GM04503 (cell line): Measurements from ENCODE around the gene CCSER1.
"Not testable (repeated sequence)": the region's sequence is repeated elsewhere in the genome, so short reads cannot be mapped to it uniquely, and the experiment has no call there.

Experiments
- DNase-seq: peaks from one replicate; pipeline ENCODE4 v3.0.0-alpha.2; 2012; ENCODE audit warnings: low read depth

Gene CCSER1

GRCh38 chr4:90715242-90715641 lies 588.0 kb downstream of the CCSER1 start:
- DNase-seq: no peak

GRCh38 chr4:90718931-90719330 lies 591.7 kb downstream of the CCSER1 start:
- DNase-seq: no peak

GRCh38 chr4:90727938-90728337 lies 600.7 kb downstream of the CCSER1 start:
- DNase-seq: no peak

GRCh38 chr4:90730752-90731151 lies 603.6 kb downstream of the CCSER1 start:
- no peak for DNase-seq

- no peak for DNase-seq
Observed at GRCh38 chr4:90733211-90733610, 606.0 kb downstream of the CCSER1 start.

- no peak for DNase-seq
Observed at GRCh38 chr4:90745176-90745575, 618.0 kb downstream of the CCSER1 start.

- DNase-seq: no peak
Observed at GRCh38 chr4:90753068-90753467, 625.9 kb downstream of the CCSER1 start.

- DNase-seq: no peak
Observed at GRCh38 chr4:90757534-90758060, 630.4 kb downstream of the CCSER1 start.

- no peak for DNase-seq
Observed at GRCh38 chr4:90760059-90760458, 632.9 kb downstream of the CCSER1 start.

- no peak for DNase-seq
Observed at GRCh38 chr4:90766837-90767236, 639.6 kb downstream of the CCSER1 start.

- no peak for DNase-seq
Observed at GRCh38 chr4:90769251-90769650, 642.1 kb downstream of the CCSER1 start.

- no peak for DNase-seq
Observed at GRCh38 chr4:90780193-90780592, 653.0 kb downstream of the CCSER1 start.

- no peak for DNase-seq
Observed at GRCh38 chr4:90786602-90787001, 659.4 kb downstream of the CCSER1 start.

- no peak for DNase-seq
Observed at GRCh38 chr4:90792696-90793095, 665.5 kb downstream of the CCSER1 start.

GRCh38 chr4:90798948-90799347 lies 671.8 kb downstream of the CCSER1 start:
- no peak for DNase-seq

- no peak for DNase-seq
Observed at GRCh38 chr4:90799895-90800294, 672.7 kb downstream of the CCSER1 start.

GRCh38 chr4:90815569-90815968 lies 688.4 kb downstream of the CCSER1 start:
- DNase-seq: no peak

GRCh38 chr4:90816754-90817153 lies 689.6 kb downstream of the CCSER1 start:
- no peak for DNase-seq

GRCh38 chr4:90824266-90825150 lies 697.3 kb downstream of the CCSER1 start:
- no peak for DNase-seq

- no peak for DNase-seq
Observed at GRCh38 chr4:90825849-90826248, 698.7 kb downstream of the CCSER1 start.

- no peak for DNase-seq
Observed at GRCh38 chr4:90833706-90834105, 706.5 kb downstream of the CCSER1 start.

GRCh38 chr4:90837241-90837640 lies 710.0 kb downstream of the CCSER1 start:
- no peak for DNase-seq

- DNase-seq: not testable (repeated sequence)
Observed at GRCh38 chr4:90838859-90839258, 711.7 kb downstream of the CCSER1 start.

GRCh38 chr4:90840291-90840690 lies 713.1 kb downstream of the CCSER1 start:
- DNase-seq: no peak
